Erythroblast (primary cell): ENCODE measurements around the gene NNMT.

Source experiments
- DNase-seq, 2 experiments: peaks; one replicate each; lab custom pipeline; 2025; lab: John Stamatoyannopoulos, UW
- GATA1 ChIP-seq: IDR thresholded peaks from 2 replicates; pipeline ENCODE4 v1.6.1; 2011; ENCODE audit warnings: low read depth, mild to moderate bottlenecking, control low read depth, low read length, moderate library complexity
- POLR2A ChIP-seq: IDR thresholded peaks from 2 replicates; pipeline ENCODE4 v1.6.1; 2011; ENCODE audit warnings: mild to moderate bottlenecking, low read length

Gene NNMT

DNA sequence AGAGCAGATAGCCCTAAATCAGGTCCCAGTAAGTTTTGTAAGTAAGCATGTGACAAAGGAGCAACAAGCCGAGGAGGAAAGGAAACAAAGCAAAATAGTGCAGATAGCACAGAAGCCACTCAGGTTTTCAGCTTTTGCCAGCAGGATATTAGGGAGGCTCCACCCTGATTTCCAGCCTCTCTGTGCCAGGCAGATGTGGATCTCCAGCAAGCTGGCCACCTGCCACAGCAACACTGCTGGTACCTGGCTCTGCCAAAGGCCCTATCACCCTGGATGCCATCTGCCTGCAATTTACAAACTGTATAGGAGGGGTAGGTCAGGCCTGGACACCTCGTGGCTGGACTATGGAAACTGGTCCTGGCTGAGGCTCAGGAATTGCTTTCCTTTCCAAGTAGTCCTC lies 12.2 kb upstream of the NNMT start:
- DNase-seq, result no peak
- TF ChIP-seq GATA1 (no peak), POLR2A (no peak)

DNA sequence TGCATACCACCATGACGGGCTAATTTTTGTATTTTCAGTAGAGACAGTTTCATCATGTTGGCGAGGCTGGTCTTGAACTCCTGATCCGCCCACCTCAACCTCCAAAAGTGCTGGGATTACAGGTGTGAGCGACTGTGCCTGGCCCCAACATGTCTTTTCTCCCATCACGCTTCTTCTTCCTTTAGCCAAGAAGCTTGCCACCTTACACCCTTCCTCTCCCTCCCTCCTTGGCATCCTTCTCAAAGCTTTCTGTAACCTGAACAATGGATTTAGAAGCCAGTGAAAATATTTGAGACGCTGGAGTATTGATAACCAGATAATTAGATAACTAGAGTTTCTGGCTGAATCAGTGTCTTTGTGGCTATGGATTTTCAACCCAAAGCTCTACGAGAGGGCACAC lies 11.3 kb upstream of the NNMT start:
- TF ChIP-seq GATA1 (no peak), POLR2A (no peak)
- DNase-seq, result no peak

DNA sequence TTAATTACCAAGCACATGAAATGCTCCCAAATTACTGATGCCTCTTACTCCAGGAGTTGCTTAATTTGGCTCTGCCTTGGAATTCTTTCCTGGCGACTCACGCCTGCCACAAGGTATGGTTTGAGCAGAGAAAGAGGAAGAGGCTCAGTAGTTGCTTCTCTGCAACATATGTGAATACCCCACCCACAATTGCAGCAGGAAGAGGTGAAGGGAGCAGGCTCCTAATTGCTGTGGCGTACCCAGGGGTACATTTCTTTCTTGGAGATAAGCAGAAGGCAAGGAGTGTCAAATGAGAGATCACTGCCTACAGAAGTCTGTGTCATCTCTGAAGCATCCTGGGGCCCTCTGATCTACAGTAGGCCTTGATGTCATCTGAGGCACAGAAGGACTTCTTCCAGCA lies 10.6 kb upstream of the NNMT start:
- TF ChIP-seq GATA1, result no peak
- no peak for TF ChIP-seq POLR2A

DNA sequence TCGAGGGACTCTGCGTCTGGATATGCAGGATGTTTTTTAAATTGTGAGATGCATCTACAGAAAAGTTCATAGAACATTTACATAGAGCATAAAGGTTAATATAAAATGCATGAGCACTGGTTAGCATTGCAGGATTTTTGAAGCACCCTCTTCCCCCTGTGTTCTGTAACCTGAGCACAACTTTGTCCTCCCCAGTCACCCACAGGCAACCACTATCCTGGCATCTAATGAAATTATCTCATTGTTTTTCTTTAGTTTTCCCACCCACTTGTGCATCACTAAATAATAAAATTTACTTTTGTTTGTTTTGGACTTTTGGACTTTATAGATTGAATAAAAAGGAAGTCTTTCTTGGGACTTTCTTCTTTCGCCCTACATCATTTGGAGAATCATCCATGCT lies 10.0 kb upstream of the NNMT start:
- DNase-seq, result no peak
- TF ChIP-seq POLR2A (no peak), GATA1 (no peak)

More for the DNA sequence above, 10.6 kb upstream of the NNMT start:
- DNase-seq, result no peak

DNA sequence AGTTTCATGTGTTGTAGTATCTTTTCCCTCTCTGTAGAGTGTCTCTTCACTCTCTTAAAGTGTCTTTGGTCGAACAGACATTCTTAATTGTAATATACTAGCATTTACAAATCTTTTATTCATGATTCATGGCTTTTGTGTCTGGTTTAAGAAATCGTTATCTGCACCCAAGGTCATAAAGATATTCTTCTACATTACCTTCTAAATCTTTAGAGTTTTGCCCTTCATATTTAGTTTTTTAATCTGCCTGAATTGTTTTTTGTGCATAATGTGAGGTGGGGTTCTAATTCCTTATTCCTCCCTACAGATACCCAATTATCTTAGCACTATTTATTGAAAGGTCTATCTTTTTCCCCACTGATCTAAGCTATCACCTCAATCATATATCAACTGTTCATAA lies 9.0 kb upstream of the NNMT start:
- TF ChIP-seq POLR2A, result no peak
- no peak for TF ChIP-seq GATA1
- DNase-seq, result no peak

DNA sequence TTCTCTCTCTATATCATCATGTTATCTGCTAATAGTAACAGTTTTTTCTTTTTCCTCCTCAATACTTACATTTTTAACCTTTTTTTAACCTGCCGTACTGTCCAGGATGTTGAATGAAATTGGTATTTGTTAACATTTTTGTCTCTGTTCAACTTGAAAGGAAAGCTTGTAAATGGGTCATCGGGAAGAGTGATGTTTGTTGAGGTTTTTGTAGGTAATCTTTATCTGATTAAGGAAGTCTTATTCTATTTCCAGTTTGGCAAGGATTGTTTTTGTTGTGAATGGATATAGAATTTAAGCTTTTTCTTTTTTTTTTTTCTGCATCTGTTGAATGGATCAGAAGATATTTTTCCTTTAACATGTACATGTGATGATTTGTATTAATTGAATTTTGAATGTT lies 8.1 kb upstream of the NNMT start:
- TF ChIP-seq GATA1, result no peak
- no peak for TF ChIP-seq POLR2A
- DNase-seq, result no peak

DNA sequence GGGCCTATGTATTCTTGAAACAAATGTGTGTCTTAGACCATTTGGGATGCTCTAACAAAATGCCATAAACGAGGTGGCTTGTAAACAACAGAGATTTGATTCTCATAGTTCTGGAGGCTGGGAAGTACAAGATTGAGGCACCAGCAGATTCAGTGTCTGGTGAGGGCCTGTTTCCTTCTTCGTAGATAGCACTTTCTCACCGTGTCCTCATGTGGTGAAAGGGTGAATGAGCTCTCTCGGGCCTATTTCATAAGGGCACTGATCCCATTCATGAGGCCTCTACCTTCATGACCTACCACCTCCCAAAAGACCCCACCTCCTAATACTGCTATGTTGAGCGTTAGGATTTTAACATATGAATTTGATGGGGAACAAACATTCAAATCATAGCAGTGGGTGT lies 6.4 kb upstream of the NNMT start:
- no peak for DNase-seq
- TF ChIP-seq POLR2A (no peak), GATA1 (no peak)

DNA sequence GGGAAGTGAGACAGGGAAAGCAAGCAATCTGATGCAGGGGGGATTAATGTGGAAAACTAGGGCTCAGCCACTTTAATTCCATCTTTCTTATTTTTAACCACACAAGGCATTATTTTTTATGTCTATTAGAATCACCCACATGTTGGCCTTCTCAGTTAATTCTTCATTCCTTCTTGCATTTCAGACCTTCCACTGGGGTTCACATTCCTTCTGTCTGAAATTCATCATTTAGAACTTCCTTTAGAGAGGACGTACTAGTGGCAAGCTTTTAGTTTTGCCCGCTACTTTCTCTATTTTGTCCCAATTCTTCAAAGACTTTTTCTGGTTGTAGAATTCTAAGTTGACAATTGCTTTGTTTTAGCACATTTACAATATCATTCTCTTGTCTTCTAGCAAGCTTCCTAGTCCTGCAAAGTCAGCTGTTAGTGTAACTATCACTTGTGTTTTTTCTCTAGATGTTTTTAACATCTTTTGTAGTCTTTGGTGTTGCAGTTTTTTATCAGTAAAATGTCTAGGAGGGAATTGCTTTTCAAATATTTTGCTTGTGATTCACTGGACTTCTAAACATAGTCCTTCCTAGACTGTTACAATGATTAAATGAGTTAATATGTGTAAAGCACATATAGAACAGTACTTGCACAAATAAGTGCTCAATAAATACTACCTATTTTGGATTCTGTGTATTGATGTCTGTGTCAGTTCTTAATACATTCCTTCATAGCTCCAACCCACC lies 5.5 kb upstream of the NNMT start:
- TF ChIP-seq POLR2A (no peak), GATA1 (no peak)
- DNase-seq, result no peak

DNA sequence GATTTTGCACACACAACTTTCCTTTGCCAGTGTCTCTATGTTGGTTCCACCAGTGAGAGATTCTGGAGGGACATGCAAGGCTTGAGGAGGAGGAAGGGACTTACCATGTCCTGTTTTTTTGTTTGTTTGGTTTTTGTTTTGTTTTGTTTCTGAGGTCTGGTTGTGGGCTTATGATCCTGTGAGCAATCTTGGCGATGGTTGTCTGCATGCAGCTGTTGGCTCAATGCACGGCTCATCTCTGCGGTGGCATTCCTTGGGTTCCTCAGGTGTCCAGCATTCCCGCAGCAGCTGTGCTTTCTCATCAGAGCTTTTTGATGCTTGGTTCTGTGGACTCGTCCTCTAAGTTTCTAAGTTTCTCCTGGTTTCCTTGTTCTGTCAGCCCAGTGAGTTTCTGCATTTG lies 4.8 kb upstream of the NNMT start:
- no peak for DNase-seq
- TF ChIP-seq GATA1 (no peak), POLR2A (no peak)

DNA sequence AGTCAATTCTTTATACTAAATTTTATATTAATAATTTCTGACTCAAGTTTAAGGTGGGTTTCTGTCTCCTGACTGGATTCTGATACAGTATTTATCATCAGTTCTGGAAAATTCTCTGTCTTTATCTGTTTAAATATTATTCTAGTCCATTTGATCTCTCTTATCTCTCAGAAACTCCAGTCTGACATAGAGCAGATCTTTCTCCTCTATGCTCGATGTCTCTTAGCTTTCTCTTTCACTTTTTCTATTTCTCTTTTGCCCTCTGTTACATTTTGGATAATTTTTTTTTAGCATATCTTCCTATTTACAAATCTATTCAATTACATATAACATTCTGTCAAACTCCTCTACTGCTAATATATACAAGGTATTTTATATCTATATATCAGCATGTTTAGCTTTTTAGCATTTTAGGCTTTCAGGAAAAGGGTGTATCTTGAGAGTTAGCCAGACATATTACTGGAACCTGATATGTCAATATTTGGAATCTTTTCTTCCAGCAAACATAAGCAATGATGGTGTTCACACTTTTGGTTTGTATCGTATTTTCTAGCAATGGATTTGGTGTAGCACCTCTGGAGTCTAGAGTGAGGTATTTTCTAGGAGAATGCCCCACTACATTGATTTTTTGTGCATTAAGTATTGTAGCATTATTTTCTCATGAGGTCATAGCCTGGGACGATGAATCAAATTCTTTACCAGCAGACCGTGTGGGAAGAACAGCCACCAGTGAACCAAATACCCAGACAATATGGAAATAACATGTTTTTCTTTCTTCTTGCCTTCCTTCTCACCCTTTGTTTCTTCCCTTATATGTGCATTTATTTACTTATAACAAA lies 4.1 kb upstream of the NNMT start:
- no peak for DNase-seq
- TF ChIP-seq POLR2A (no peak), GATA1 (no peak)

DNA sequence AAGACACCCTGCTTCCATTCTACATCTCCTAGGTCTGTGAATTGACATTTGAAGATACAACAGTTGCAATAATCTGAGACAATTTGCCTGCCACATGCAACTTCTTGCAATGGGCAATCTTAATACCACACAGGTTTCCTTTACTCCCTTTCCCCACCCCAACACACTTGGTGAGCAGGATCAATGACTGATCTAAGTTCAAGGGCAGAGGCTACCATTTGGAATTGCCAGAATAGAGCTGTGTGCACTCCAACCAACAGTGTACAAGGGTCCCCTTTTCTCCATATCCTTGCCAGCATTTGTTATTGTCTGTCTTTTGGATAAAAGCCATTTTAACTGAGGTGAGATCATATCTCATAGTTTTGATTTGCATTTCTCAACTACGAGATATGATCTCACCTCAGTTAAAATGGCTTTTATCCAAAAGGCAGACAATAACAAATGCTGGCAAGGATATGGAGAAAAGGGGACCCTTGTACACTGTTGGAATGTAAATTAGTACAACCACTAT lies 2.9 kb upstream of the NNMT start:
- no peak for TF ChIP-seq POLR2A
- TF ChIP-seq GATA1, result no peak

DNA sequence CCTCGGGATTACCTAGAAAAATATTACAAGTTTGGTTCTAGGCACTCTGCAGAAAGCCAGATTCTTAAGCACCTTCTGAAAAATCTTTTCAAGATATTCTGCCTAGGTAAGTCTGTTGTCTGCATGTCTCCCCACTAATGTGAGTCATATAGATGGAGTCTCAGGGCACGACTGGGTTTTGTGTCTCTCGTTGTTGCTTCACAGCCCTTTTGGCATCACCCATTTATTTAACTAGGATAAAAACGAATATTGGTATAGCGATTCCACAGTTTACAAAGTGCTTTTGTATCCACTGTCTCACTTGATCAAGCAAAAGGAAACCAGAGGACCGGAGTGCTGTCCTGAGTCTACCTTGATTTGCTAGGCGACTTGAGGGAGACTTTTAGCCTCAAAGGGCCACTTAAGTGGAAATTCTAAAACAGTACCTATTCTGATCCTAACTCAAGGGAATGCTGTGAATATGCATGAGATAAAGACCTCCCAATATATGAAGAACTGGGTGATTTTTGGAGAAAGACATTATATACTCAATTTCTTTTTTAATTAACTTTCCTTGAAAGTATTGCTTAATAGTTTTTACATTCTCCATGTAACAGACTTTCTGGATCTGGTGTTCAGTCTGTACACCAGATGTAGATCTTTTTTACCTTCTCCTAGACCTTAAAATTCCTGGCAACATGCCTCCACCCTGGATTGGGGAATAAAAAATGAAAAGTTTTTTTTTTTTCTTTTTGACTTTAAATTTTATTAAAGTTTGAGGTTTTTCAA lies 590 bp downstream of the NNMT start:
- DNase-seq, result no peak
- TF ChIP-seq POLR2A, result no peak
- TF ChIP-seq GATA1, result no peak

More for the DNA sequence above, 2.9 kb upstream of the NNMT start:
- no peak for DNase-seq
